Measurements from ENCODE around the gene DCLRE1B. TPM values are rescaled to one million over a fixed set of nuclear protein-coding genes. Genes with fewer than 3 reads are reported as not detected.

The DCLRE1B gene
- total and polyA plus RNA-seq, 9 of the 15 experiments (the other 6 are each of a cell fraction or from before 2014, with no cell fraction given): 10.6 to 28.8 (median 17.2) TPM

GRCh38 chr1:113935970-113936369 is 30.8 kb downstream of the DCLRE1B start:
- WGBS (ENCODE audit: insufficient coverage, low coverage, missing lambda C conversion rate): 76% methylated on average over 1 of the region's 1 CpG
- no peaks in the 10 kb centered on the region for H3K9me3 ChIP-seq (replicated peaks; ENCODE audit: control insufficient read depth, insufficient read depth, low read depth, low read length)
- H3K4me3 ChIP-seq: no peak overlapping the region
- H3K36me3 ChIP-seq (ENCODE audit: control insufficient read depth, insufficient read depth, low read length): peaks cover 47% of the 10 kb centered on the region
- no peak overlapping the region for H3K9ac ChIP-seq (ENCODE audit: insufficient read depth in 1 of 2, low read depth in 2 of 2, low read length in 2 of 2)
- ATAC-seq (no peak), DNase-seq (ENCODE audit: extremely low read depth in 1 of 4, low spot score in 3 of 4) (no peak), FAIRE-seq (no peak)
- H3K4me2 ChIP-seq (ENCODE audit: insufficient read depth, low read length): no peak overlapping the region
- in situ Hi-C loops (cut with MboI) (no loop called here), intact Hi-C loops (cut with micrococcal nuclease) (loop anchor here (10.0 kb wide), 1 partner anchor 181 kb away; the partner anchor contains the start of gene PHTF1)
- H3K27me3 ChIP-seq (ENCODE audit: control insufficient read depth in 2 of 2, insufficient read depth in 2 of 2, low read length in 2 of 2): no peaks in the 10 kb centered on the region
- POLR2A ChIA-PET: interaction anchor here (1.5 kb wide), 1 partner anchor 11 kb away, joined by 4 read pairs; no protein-coding TSS in a partner anchor
- CTCF ChIA-PET (ENCODE audit: low intra/inter-chr PET ratio): no interaction called here
- H2AFZ ChIP-seq (ENCODE audit: low read depth, low read length): no peak overlapping the region
- TF ChIP-seq CBX2 (IDR thresholded peaks at IDR 0.05; ENCODE audit: insufficient read depth, low read length, poor library complexity, severe bottlenecking) (no peak), RFX5 (IDR thresholded peaks at IDR 0.05; ENCODE audit: low read depth, low read length) (no peak), ZNF384 (IDR thresholded peaks at IDR 0.05; ENCODE audit: low read depth, low read length) (no peak), ZC3H8 (IDR thresholded peaks at IDR 0.05) (no peak), MCM3 (IDR thresholded peaks at IDR 0.05) (no peak), ZBTB2 (IDR thresholded peaks at IDR 0.05) (no peak), ZNF436 (CRISPR knock-in tag; IDR thresholded peaks at IDR 0.05) (no peak), KAT2B (IDR thresholded peaks at IDR 0.05; ENCODE audit: low read depth, low read length) (no peak), ZNF695 (CRISPR knock-in tag; IDR thresholded peaks at IDR 0.05) (no peak), RAD51 (IDR thresholded peaks at IDR 0.05; ENCODE audit: borderline replicate concordance, low read depth) (no peak), C11orf30 (IDR thresholded peaks at IDR 0.05; ENCODE audit: low read depth) (no peak), ZNF407 (IDR thresholded peaks at IDR 0.05; ENCODE audit: low read depth) (no peak), CSDE1 (IDR thresholded peaks at IDR 0.05) (no peak), HES1 (IDR thresholded peaks at IDR 0.05; ENCODE audit: low read depth) (no peak)
- H4K20me1 ChIP-seq (replicated peaks; ENCODE audit: control insufficient read depth, insufficient read depth, low read length): peaks cover 16% of the 10 kb centered on the region; the same call in 1 of the 2 replicates
- H3K27ac ChIP-seq (ENCODE audit: extremely low read depth, low read depth, low read length): no peak overlapping the region
- peaks cover 20 to 38% of the 10 kb centered on the region in 2 experiments for H3K4me1 ChIP-seq (replicated peaks in 1 of 2; ENCODE audit: control insufficient read depth in 2 of 2, insufficient read depth in 2 of 2, low read length in 2 of 2)
- no peaks in the 10 kb centered on the region for H3K9me1 ChIP-seq (ENCODE audit: control insufficient read depth, insufficient read depth, low read length)
- no TSS peak for BruUV-seq (replicated peaks)
- H3K79me2 ChIP-seq (ENCODE audit: control insufficient read depth, insufficient read depth, low read length): peaks cover 100% of the 10 kb centered on the region

All from K562 (cell line).